ENCODE measurements around the gene SP6.

Gene SP6

GRCh38 chr17:47853616-47854015 lies 2.7 kb upstream of the SP6 start:
- no peak for DNase-seq

GRCh38 chr17:47852113-47852949 lies 1.4 kb upstream of the SP6 start:
- no peak for DNase-seq

GRCh38 chr17:47851764-47852112 lies 775 bp upstream of the SP6 start:
- DNase-seq, result no peak

- DNase-seq, result no peak
These were observed 631 bp downstream of the SP6 start for GRCh38 chr17:47850373-47850691.

DNA sequence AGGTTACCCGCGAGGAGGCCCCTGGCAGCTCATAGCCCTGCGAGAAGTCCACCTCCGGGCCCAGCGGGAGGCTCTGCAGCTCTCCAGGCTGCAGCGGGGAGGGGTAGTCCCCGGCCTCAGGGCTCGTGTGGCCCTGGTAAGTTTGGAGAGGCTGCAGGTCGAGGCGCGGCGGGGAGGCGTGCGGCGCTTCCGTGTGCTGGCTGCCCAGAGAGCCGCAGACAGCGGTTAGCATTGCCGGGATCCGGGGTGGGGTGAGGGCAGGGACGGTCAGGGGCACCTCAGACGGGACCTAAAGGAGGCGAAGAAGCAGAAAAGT lies 2.8 kb downstream of the SP6 start:
- no peak for DNase-seq

DNA sequence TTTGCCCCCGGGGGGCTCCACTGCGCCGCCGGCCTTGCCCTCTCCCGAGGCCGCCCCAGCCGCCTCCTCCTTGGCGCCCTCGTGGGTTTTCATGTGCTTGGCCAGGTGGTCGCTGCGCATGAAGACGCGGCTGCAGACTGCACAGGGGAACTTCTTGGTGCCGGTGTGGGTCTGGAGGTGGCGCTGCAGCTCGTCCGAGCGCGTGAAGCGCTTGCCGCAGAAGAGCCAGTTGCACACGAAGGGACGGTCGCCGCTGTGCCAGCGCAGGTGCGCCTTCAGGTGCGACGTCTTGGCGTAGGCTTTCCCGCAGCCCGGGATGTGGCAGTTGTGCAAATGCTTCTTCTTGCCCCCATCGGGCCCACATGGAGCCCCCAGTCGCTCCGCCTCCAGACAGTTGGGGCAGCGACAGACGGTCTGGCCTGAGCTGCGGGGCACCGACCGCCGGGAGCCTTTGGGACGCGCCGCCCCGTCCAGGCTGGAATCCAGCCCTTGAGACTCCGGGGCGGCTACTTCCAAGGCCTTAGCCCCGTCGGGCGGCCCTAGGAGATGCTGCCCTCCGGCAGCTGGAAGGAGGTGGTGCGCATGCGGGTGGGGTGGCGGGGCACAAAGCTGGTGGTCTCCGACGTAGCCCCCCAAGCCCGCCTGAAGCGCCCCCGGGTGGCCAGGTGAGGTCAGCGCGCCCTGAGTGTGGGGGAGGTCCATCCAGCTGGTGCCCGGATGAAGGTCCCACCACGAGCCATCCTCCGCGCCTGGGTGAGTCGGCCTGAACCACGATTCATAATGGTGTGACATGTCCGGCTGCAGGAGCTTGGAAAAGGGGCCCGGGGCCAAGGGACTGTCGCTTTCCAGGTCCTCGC lies 3.4 kb downstream of the SP6 start:
- DNase-seq, result no peak

DNA sequence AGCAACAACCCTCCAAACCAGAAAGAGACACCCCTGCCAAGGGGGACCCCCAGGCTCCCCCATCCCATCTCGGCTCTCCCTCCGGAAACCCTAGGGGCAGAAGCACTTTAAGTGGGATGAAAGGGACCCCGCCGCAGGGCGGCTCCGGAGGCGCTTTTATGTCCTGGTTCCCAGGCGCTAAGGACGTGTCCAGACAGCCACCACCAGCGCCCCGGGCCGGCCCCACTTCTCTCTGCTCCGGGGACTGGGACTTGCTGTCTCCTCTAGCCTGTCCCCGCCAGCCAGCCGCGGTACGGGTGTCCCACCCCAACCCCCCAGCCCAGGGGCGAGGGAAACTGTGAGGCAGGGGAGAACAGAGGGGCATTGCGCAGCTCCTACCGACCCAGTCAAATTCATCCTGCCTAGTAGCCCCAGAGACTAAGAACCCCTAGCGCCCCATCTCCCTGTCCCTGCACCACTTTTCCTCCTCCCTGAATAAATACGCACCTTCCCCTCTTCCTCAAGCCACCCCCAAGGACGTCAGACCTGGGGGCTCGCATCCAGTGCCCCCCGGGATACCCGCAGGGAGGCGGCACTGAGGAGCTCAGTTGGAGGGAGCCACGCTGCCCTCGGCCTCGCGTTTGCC lies 4.1 kb downstream of the SP6 start:
- no peak for DNase-seq

- DNase-seq, result no peak
These were observed 5.3 kb downstream of the SP6 start for GRCh38 chr17:47845716-47846075.

- no peak for DNase-seq
These were observed 5.9 kb downstream of the SP6 start for GRCh38 chr17:47844814-47845715.

DNA sequence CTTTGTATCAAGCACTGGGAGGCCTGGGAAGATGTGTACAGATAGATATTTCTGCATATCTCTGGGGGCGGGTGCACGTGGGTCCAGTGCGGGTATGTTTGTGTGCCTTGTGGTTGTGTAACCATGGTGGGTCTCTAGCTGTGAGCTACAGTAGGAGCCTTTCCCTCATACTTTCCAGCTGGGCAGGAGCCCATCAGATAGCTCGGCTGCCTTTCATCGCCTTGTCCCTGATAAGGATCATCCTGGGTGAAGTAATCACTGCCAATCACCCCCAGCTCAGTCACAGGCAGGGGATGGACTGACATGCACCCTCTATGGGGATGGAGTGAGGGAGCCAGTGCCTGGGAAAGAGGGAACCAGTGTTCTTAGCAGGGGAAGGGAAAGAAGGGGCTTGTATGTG lies 6.7 kb downstream of the SP6 start:
- DNase-seq, result no peak

GRCh38 chr17:47843391-47843730 lies 7.6 kb downstream of the SP6 start:
- DNase-seq, result no peak

GRCh38 chr17:47841488-47842291 lies 9.3 kb downstream of the SP6 start:
- no peak for DNase-seq

DNA sequence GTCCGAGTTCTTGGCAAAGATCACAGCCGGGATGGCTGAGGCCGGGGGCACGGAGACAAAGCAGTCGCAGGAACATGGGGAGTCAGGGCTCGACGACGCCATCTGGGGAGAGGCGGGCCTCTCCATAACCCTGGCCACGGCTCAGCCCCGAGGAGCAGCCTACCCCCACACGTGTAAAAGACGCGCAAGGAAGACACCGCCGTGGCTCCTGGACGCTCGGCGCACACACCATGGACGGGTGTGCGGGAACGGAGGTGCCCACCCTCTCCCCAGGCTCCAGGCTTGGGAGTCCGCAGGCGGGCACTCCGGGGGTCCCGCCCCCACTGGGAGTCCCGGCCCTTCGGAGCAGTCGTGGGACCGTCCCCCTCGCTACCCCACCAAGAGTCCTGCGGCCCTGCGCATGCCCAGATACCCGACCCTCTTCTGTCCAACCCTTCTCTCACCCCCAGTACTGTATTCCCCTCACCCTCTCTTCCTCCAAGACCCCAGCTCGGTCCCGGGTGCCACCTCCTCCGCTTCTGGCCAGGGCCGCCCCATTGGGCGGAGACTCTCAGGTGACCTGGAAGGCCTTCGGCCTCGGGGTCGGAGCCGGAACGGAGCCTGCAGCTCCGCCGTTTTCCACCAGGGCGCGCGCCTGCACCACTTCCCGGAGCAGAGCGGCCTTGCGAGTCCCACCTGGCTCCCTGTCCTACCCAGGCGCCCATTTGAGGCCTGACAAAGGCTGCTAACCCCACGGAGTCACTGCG lies 10.0 kb downstream of the SP6 start, which contains the start of gene SCRN2:
TSS of gene SCRN2 (minus strand) at position 532 of the 746 bp plus-strand sequence. CDS start at position 102, 430 bp downstream.
- DNase-seq, result peak; percentile 53 to 69

DNA sequence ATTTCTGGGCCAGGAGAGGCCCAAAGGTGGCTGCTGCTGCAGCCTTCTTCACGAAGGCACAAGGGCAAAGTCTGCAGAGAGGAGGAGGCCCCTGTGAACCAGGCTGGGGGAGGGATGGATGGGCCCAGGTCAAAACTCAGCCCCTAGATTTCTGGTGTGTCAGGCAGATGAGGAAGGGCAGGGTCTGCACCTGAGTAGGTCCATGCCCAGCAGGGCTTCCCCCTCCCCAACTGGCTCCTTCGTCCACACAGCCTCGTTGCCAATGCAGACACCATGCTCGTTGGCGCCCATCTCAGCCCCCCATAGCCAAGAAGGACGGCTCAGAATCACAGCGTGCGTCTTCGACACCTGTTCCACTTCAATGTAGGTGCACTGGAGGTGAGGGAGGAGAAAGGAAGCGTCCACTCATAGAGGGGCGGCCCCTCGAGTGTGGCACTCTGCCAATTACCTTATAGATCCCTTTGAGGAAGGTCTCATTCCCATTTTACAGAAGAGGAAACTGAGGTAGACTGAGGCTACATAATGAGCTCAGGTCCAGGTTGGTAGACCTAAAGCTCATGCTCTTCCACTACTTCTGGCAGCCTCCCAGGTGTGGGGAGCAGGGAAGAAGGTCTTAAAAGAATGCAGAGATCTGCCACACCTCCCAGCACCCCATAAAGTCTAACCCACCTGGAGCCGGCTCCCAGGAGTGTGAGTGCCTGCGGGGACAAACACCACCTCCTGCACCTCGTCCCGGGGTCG lies 10.8 kb downstream of the SP6 start:
- no peak for DNase-seq

GRCh38 chr17:47839071-47839470 lies 11.9 kb downstream of the SP6 start:
- no peak for DNase-seq

DNA sequence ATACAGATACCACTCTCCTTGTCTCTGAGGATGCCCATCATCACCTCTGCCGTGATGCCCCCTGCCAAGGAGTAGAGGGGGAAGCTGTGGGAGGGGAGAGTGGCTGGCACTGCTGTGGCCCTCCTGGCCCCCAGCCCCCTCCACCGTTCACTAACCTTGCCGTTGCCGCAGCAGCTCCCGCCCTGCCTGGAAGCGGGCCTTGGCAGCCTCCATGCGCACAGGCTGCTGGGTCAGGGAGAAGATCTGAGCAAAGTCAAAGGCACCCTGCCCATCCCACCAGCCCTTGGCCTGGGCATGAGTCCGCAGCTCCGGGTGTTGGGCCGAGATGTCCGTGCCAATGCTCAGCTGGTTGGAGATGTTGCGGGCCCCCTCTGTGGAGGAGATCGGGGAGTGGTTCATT lies 12.3 kb downstream of the SP6 start:
- DNase-seq, result no peak

GRCh38 chr17:47837401-47838039 lies 13.4 kb downstream of the SP6 start:
- DNase-seq, result no peak

DNA sequence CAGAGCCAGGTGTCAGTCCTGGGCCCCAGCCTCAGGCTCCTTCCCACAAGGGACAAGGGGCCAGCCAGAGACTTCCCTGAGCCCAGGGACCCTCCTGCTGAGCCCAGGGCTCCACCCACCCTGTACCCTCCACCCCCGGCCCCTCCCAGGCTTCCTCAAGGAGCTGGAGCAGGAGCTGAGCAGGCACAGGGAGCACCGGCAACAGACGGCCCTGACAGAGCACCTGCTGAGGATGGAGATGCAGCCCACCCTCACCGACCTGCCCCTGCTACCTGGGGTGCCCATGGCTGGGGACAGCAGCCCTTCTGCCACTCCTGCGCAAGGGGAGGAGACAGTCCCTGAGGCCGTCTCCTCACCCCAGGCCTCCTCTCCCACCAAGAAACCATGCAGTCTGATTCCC lies 14.4 kb downstream of the SP6 start:
- DNase-seq, result no peak

DNA sequence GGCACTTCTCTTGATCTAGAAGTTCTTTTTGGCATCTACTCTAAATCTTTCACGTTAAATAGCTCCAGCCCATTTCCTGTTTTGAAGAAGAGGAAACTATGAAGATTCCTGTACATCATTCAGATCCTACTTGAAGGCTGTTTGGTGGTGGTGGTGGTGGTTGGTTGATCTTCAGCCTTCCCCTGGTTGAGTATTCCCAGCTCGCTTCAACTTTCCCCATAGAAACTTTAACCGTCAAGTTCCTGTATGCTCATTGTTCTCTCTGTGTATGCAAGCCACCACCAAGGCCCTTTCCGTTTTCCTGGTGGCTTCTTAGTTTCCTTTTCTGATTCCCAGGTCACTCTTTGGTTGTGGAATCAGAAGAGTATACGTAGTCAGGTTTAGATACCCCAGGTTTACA lies 16.2 kb downstream of the SP6 start:
- no peak for DNase-seq

GRCh38 chr17:47831934-47832327 lies 19.0 kb downstream of the SP6 start:
- DNase-seq, result no peak

Measured in hippocampal formation (tissue), 2 donors.